Measurements from ENCODE around the gene ELFN1.

Gene ELFN1

GRCh38 chr7:1703441-1703840 lies 33.4 kb downstream of the ELFN1 start:
- no peaks in the 10 kb centered on the region for H3K36me3 ChIP-seq (ENCODE audit: control insufficient read depth, insufficient read depth, low read length)
- WGBS, 2 experiments: 8 to 9% methylated on average over 8 of the region's 8 CpGs
- H3K27me3 ChIP-seq (ENCODE audit: control insufficient read depth, insufficient read depth, low read length, poor library complexity, severe bottlenecking): no peaks in the 10 kb centered on the region
- no peaks in the 10 kb centered on the region for H3K9me3 ChIP-seq (ENCODE audit: control insufficient read depth, low read length)
- H3K4me1 ChIP-seq (ENCODE audit: control insufficient read depth, insufficient read depth, low read length): peaks cover 5% of the 10 kb centered on the region
- no peak overlapping the region for H3K4me3 ChIP-seq (ENCODE audit: insufficient read depth, low read depth, low read length)
- H3K27ac ChIP-seq (ENCODE audit: insufficient read depth, low read depth, low read length, poor library complexity, severe bottlenecking): no peak overlapping the region

DNA sequence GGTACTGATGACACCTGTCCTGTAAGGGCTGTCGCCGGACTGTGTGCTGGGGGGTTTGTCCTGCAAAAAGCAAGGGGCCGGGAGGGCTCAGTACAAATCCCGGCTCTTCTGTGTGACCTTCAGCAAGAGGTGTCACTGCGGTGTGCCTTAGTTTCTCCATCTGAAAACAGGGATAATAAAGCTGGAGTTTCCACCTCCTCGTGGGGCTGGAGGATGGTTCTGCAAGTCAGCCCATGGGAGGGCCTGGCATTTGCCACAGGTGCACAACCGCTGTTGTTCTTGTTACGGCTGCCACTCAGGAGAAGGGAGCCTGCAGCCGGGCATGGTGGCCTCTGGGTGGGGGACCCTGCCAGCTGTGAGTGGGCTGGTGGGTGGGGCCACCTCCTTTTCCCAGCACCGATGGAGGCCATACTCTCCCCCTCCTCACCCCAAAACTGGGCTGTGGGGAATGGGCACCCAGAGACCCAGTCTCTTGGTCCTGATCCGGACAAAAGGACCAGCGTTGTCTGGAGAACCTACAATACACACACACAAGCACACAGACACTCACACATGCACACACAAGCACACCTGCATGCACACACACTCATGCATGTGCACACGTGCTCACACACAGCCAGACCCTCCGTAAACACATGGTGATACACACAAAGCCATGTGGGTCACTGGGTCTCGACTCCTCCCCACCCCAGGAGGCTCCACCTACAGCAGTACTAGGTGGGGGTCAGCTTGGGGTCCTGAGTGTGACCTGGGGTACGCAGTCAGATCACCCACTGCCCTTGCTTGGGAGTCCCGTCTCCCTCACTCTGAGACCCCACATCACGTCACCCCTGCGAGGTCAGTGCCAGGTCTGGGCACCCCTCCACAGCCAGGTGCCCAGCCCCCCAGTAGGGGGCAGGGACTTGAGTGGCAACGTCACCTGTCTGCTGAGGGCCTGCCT lies 34.1 kb downstream of the ELFN1 start:
- 80% methylated on average over 20 of the region's 20 CpGs for WGBS, 2 experiments
- H3K36me3 ChIP-seq (ENCODE audit: control insufficient read depth, insufficient read depth, low read length): no peaks in the 10 kb centered on the region

GRCh38 chr7:1704811-1705738 lies 35.0 kb downstream of the ELFN1 start:
- H3K27me3 ChIP-seq (ENCODE audit: control insufficient read depth, insufficient read depth, low read length, poor library complexity, severe bottlenecking): no peaks in the 10 kb centered on the region
- 48 to 56% methylated on average over 24 to 26 of the region's 26 CpGs for WGBS, 2 experiments
- no peak overlapping the region for H3K27ac ChIP-seq (ENCODE audit: insufficient read depth, low read depth, low read length, poor library complexity, severe bottlenecking)
- H3K4me3 ChIP-seq (ENCODE audit: insufficient read depth, low read depth, low read length): no peak overlapping the region
- H3K4me1 ChIP-seq (ENCODE audit: control insufficient read depth, insufficient read depth, low read length): peaks cover 5% of the 10 kb centered on the region
- no peaks in the 10 kb centered on the region for H3K9me3 ChIP-seq (ENCODE audit: control insufficient read depth, low read length)
- H3K36me3 ChIP-seq (ENCODE audit: control insufficient read depth, insufficient read depth, low read length): no peaks in the 10 kb centered on the region

More for the DNA sequence above, 34.1 kb downstream of the ELFN1 start:
- H3K27ac ChIP-seq (ENCODE audit: insufficient read depth, low read depth, low read length, poor library complexity, severe bottlenecking): no peak overlapping the region
- H3K9me3 ChIP-seq (ENCODE audit: control insufficient read depth, low read length): no peaks in the 10 kb centered on the region
- H3K27me3 ChIP-seq (ENCODE audit: control insufficient read depth, insufficient read depth, low read length, poor library complexity, severe bottlenecking): no peaks in the 10 kb centered on the region
- no peak overlapping the region for H3K4me3 ChIP-seq (ENCODE audit: insufficient read depth, low read depth, low read length)
- H3K4me1 ChIP-seq (ENCODE audit: control insufficient read depth, insufficient read depth, low read length): peaks cover 5% of the 10 kb centered on the region

DNA sequence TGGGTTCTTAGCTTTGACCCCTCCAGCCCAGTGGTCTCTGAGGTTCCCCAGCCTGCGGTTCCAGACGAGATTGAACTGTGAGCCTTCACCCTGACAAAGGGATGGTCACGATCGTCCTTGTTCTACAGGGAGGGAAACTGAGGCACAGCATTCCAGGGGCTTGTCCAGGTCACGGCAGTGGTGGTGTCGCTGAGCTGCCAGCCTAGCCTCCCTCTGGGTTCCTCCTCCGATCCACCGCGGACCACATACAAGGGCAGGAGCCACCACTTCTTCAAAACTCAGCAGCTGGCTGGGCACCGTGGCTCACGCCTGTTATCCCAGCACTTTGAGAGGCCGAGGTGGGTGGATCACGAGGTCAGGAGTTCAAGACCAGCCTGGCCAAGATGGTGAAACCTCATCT lies 35.8 kb downstream of the ELFN1 start:
- no peaks in the 10 kb centered on the region for H3K9me3 ChIP-seq (ENCODE audit: control insufficient read depth, low read length)
- H3K4me1 ChIP-seq (ENCODE audit: control insufficient read depth, insufficient read depth, low read length): peaks cover 5% of the 10 kb centered on the region
- no peaks in the 10 kb centered on the region for H3K36me3 ChIP-seq (ENCODE audit: control insufficient read depth, insufficient read depth, low read length)
- H3K27me3 ChIP-seq (ENCODE audit: control insufficient read depth, insufficient read depth, low read length, poor library complexity, severe bottlenecking): no peaks in the 10 kb centered on the region
- WGBS, 2 experiments: 87 to 93% methylated on average over 12 to 13 of the region's 13 CpGs
- H3K4me3 ChIP-seq (ENCODE audit: insufficient read depth, low read depth, low read length): no peak overlapping the region
- H3K27ac ChIP-seq (ENCODE audit: insufficient read depth, low read depth, low read length, poor library complexity, severe bottlenecking): no peak overlapping the region

DNA sequence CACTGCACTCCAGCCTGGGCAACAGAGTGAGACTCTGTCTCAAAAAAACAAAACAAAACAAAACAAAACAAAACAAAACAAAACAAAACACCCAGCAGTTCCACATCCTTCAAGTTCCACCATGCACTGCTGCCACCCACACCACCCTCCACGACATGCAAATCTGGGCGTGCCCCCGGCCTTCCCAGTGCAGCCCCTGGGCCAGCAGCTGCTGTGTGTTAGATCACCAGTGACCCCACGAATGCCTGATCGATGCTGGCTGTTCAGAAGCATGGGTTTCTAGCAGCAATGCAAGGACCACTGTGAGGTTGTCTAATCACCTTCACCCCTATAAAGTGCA lies 36.3 kb downstream of the ELFN1 start:
- Histone ChIP-seq H3K4me1 (ENCODE audit: control insufficient read depth, insufficient read depth, low read length) (peaks cover 5% of the 10 kb centered on the region), H3K9me3 (ENCODE audit: control insufficient read depth, low read length) (no peaks in the 10 kb centered on the region), H3K4me3 (ENCODE audit: insufficient read depth, low read depth, low read length) (no peak overlapping the region), H3K27me3 (ENCODE audit: control insufficient read depth, insufficient read depth, low read length, poor library complexity, severe bottlenecking) (no peaks in the 10 kb centered on the region), H3K36me3 (ENCODE audit: control insufficient read depth, insufficient read depth, low read length) (no peaks in the 10 kb centered on the region), H3K27ac (ENCODE audit: insufficient read depth, low read depth, low read length, poor library complexity, severe bottlenecking) (no peak overlapping the region)
- 91 to 92% methylated on average over 5 of the region's 5 CpGs for WGBS, 2 experiments

DNA sequence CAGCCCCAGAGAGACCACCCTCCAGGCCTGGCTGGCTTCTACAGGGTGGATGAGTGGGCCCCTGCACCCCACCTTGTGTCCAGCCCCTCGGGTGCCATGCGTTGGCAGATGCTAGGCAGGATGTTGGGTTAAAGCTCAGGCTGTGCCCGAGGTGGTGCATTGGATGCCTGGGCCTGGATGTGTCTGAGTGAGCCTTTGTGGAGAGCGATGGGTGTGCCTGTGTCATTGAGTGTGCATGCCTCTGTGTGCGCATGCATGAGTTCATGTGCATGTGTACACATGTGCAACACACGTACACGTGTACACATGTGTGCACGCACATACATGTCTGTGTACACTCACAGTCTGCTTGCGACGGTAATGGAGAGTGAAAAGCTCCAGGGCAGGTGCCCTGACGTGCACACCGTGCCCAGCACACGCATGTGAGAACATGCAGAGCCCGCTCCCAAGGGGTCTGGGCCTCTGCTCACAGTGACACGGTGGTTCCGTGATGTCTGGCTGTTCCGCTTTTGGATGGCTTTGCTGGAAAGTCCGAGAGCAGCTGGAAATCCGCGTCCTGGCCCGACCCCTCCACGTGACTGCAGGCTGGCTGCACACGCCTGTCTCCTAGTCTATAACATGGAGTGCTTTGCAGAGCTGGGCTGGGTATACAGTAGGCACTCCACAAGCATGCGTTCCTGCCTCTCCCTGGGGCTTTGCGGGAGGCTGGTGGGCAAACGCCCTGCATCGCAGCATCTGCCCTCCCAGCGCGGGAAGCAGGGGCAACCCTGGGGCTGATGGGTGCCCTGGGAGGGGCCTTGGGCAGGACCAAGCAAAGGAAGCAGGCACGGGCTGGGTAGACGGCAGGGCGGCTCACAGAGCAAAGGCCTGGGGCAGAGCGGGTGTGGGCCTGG lies 36.9 kb downstream of the ELFN1 start:
- H3K4me1 ChIP-seq (ENCODE audit: control insufficient read depth, insufficient read depth, low read length): peaks cover 5% of the 10 kb centered on the region
- no peak overlapping the region for H3K4me3 ChIP-seq (ENCODE audit: insufficient read depth, low read depth, low read length)
- H3K27ac ChIP-seq (ENCODE audit: insufficient read depth, low read depth, low read length, poor library complexity, severe bottlenecking): no peak overlapping the region
- no peaks in the 10 kb centered on the region for H3K9me3 ChIP-seq (ENCODE audit: control insufficient read depth, low read length)
- H3K36me3 ChIP-seq (ENCODE audit: control insufficient read depth, insufficient read depth, low read length): no peaks in the 10 kb centered on the region
- no peaks in the 10 kb centered on the region for H3K27me3 ChIP-seq (ENCODE audit: control insufficient read depth, insufficient read depth, low read length, poor library complexity, severe bottlenecking)
- WGBS, 2 experiments: 92 to 94% methylated on average over 33 of the region's 33 CpGs

DNA sequence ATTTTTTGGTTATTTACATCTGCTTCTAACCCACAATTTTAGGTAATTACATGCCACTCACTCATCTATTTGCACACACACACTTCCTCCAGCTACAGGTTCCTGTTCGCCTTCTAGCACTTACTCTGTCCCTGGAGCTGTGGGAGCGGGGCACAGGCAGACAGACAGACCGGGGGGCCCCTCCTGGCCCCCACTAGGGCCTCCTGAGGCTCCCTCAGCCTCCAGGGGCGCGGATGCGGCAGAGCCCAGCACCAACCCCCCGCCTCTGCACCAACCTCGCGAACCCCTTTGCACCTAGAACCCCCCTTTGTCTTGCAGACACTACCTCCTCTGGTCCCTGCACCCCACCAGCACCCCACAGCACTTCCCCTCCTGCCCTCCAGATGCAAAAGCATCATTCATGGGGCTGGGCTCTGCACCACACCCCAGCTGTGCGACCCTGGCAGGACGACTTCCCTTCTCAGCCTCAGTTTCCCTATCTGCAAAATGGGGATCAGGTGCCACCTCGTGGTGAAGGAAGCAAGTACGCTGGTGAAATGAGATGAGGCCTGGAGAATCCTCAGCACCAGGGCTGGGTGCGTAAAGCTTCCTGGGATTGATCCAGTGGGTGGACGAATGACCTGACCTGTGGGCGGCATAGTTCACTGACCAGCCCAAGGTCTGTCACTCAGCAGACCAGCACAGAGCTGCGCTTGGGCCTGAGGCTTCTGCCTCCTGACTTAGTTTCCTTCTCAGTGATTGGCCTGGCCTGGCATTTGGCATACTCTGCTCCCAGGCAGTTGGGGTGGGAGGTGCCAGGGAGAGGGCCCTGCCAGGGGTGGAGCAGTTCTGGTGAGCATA lies 37.9 kb downstream of the ELFN1 start:
- Histone ChIP-seq H3K4me3 (ENCODE audit: insufficient read depth, low read depth, low read length) (no peak overlapping the region), H3K27me3 (ENCODE audit: control insufficient read depth, insufficient read depth, low read length, poor library complexity, severe bottlenecking) (no peaks in the 10 kb centered on the region), H3K9me3 (ENCODE audit: control insufficient read depth, low read length) (no peaks in the 10 kb centered on the region), H3K4me1 (ENCODE audit: control insufficient read depth, insufficient read depth, low read length) (peaks cover 5% of the 10 kb centered on the region), H3K27ac (ENCODE audit: insufficient read depth, low read depth, low read length, poor library complexity, severe bottlenecking) (no peak overlapping the region), H3K36me3 (ENCODE audit: control insufficient read depth, insufficient read depth, low read length) (no peaks in the 10 kb centered on the region)
- 82 to 83% methylated on average over 17 of the region's 17 CpGs for WGBS, 2 experiments

GRCh38 chr7:1708596-1709251 lies 38.6 kb downstream of the ELFN1 start:
- no peaks in the 10 kb centered on the region for H3K9me3 ChIP-seq (ENCODE audit: control insufficient read depth, low read length)
- peaks cover 8% of the 10 kb centered on the region for H3K4me1 ChIP-seq (ENCODE audit: control insufficient read depth, insufficient read depth, low read length)
- H3K27me3 ChIP-seq (ENCODE audit: control insufficient read depth, insufficient read depth, low read length, poor library complexity, severe bottlenecking): no peaks in the 10 kb centered on the region
- no peaks in the 10 kb centered on the region for H3K36me3 ChIP-seq (ENCODE audit: control insufficient read depth, insufficient read depth, low read length)
- no peak overlapping the region for H3K4me3 ChIP-seq (ENCODE audit: insufficient read depth, low read depth, low read length)
- H3K27ac ChIP-seq (ENCODE audit: insufficient read depth, low read depth, low read length, poor library complexity, severe bottlenecking): no peak overlapping the region
- 94% methylated on average over 17 of the region's 17 CpGs for WGBS, 2 experiments

- no peaks in the 10 kb centered on the region for H3K27me3 ChIP-seq (ENCODE audit: control insufficient read depth, insufficient read depth, low read length, poor library complexity, severe bottlenecking)
- WGBS, 2 experiments: 95 to 96% methylated on average over 10 of the region's 10 CpGs
- no peak overlapping the region for H3K4me3 ChIP-seq (ENCODE audit: insufficient read depth, low read depth, low read length)
- no peaks in the 10 kb centered on the region for H3K36me3 ChIP-seq (ENCODE audit: control insufficient read depth, insufficient read depth, low read length)
- H3K4me1 ChIP-seq (ENCODE audit: control insufficient read depth, insufficient read depth, low read length): peaks cover 13% of the 10 kb centered on the region
- H3K9me3 ChIP-seq (ENCODE audit: control insufficient read depth, low read length): no peaks in the 10 kb centered on the region
- H3K27ac ChIP-seq (ENCODE audit: insufficient read depth, low read depth, low read length, poor library complexity, severe bottlenecking): no peak overlapping the region
These were observed 39.2 kb downstream of the ELFN1 start for GRCh38 chr7:1709281-1709680.
